Measurements from ENCODE around the gene KIAA1217.
A peak's percentile ranks its signal among the peaks of the same experiment; 100 is the strongest.
"Not testable (repeated sequence)": the region's sequence is repeated elsewhere in the genome, so short reads cannot be mapped to it uniquely, and the experiment has no call there.

KIAA1217 gene

GRCh38 chr10:24468281-24468751 lies 259.4 kb downstream of the KIAA1217 start:
- no peak for DNase-seq

GRCh38 chr10:24469993-24470392 lies 261.1 kb downstream of the KIAA1217 start:
- no peak for DNase-seq

- no peak for DNase-seq
These were observed 266.7 kb downstream of the KIAA1217 start for GRCh38 chr10:24475598-24475997.

- no peak for DNase-seq
These were observed 268.2 kb downstream of the KIAA1217 start for GRCh38 chr10:24476913-24477701.

- no peak for DNase-seq
These were observed 269.0 kb downstream of the KIAA1217 start for GRCh38 chr10:24477915-24478314.

GRCh38 chr10:24479806-24480205 lies 270.9 kb downstream of the KIAA1217 start:
- DNase-seq = no peak

GRCh38 chr10:24480447-24480846 lies 271.5 kb downstream of the KIAA1217 start:
- DNase-seq = no peak

- no peak for DNase-seq
These were observed 272.3 kb downstream of the KIAA1217 start for GRCh38 chr10:24481241-24481640.

GRCh38 chr10:24482713-24483112 lies 273.8 kb downstream of the KIAA1217 start:
- not testable (repeated sequence) for DNase-seq

GRCh38 chr10:24483701-24484100 lies 274.8 kb downstream of the KIAA1217 start:
- no peak for DNase-seq

GRCh38 chr10:24484771-24485170 lies 275.8 kb downstream of the KIAA1217 start:
- DNase-seq = no peak

- no peak for DNase-seq
These were observed 276.4 kb downstream of the KIAA1217 start for GRCh38 chr10:24485304-24485703.

- no peak for DNase-seq
These were observed 279.7 kb downstream of the KIAA1217 start for GRCh38 chr10:24488631-24489030.

- DNase-seq = no peak
These were observed 284.2 kb downstream of the KIAA1217 start for GRCh38 chr10:24493165-24493564.

- no peak for DNase-seq
These were observed 285.3 kb downstream of the KIAA1217 start for GRCh38 chr10:24494236-24494635.

- DNase-seq = no peak
These were observed 285.8 kb downstream of the KIAA1217 start for GRCh38 chr10:24494777-24495176.

- DNase-seq = no peak
These were observed 286.9 kb downstream of the KIAA1217 start for GRCh38 chr10:24495666-24496460.

GRCh38 chr10:24496906-24497305 lies 288.0 kb downstream of the KIAA1217 start:
- DNase-seq = no peak

- no peak for DNase-seq
These were observed 292.2 kb downstream of the KIAA1217 start for GRCh38 chr10:24501056-24501711.

GRCh38 chr10:24502006-24502405 lies 293.1 kb downstream of the KIAA1217 start:
- DNase-seq = no peak

GRCh38 chr10:24502801-24503460 lies 294.0 kb downstream of the KIAA1217 start:
- DNase-seq = no peak

GRCh38 chr10:24503461-24504320 lies 294.8 kb downstream of the KIAA1217 start:
- peak in 3 of 4 experiments; percentile 8 to 9 (median 9) for DNase-seq

All from suppressor macrophage (primary cell).